ENCODE results near the gene RXRG. TPM values are rescaled to one million over a fixed set of nuclear protein-coding genes. Genes with fewer than 3 reads are reported as not detected.

Gene RXRG
- total RNA-seq, 4 donors from 2014 or later, result 1.7 to 3.9 (median 2.5) TPM

GRCh38 chr1:165352442-165353293, 92.3 kb downstream of the RXRG start:
- DNase-seq (ENCODE audit: extremely low spot score), result no peak
- Histone ChIP-seq H3K4me3 (peak overlapping the region in 1 of 4 donors; percentile 11), H3K27me3 (peaks cover 7 to 100% (median 81%) of the 10 kb centered on the region in 4 donors), H3K36me3 (no peaks in the 10 kb centered on the region), H3K4me1 (peaks cover 38 to 52% (median 47%) of the 10 kb centered on the region in 4 donors), H3K27ac (replicated peaks in 1 of 4) (no peak overlapping the region), H3K9me3 (no peaks in the 10 kb centered on the region)
- WGBS, result 8% methylated on average over 29 of the region's 59 CpGs
- TF ChIP-seq POLR2A (IDR thresholded peaks at IDR 0.05; ENCODE audit: low read depth) (no peak), POLR2AphosphoS5 (IDR thresholded peaks at IDR 0.05) (no peak), EP300 (IDR thresholded peaks at IDR 0.05) (no peak)
- TF ChIP-seq, protein P1, sequence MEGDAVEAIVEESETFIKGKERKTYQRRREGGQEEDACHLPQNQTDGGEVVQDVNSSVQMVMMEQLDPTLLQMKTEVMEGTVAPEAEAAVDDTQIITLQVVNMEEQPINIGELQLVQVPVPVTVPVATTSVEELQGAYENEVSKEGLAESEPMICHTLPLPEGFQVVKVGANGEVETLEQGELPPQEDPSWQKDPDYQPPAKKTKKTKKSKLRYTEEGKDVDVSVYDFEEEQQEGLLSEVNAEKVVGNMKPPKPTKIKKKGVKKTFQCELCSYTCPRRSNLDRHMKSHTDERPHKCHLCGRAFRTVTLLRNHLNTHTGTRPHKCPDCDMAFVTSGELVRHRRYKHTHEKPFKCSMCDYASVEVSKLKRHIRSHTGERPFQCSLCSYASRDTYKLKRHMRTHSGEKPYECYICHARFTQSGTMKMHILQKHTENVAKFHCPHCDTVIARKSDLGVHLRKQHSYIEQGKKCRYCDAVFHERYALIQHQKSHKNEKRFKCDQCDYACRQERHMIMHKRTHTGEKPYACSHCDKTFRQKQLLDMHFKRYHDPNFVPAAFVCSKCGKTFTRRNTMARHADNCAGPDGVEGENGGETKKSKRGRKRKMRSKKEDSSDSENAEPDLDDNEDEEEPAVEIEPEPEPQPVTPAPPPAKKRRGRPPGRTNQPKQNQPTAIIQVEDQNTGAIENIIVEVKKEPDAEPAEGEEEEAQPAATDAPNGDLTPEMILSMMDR (IDR thresholded peaks at IDR 0.05), result no peak
- intact Hi-C loops (cut with DNase I), result no loop called here

DNA sequence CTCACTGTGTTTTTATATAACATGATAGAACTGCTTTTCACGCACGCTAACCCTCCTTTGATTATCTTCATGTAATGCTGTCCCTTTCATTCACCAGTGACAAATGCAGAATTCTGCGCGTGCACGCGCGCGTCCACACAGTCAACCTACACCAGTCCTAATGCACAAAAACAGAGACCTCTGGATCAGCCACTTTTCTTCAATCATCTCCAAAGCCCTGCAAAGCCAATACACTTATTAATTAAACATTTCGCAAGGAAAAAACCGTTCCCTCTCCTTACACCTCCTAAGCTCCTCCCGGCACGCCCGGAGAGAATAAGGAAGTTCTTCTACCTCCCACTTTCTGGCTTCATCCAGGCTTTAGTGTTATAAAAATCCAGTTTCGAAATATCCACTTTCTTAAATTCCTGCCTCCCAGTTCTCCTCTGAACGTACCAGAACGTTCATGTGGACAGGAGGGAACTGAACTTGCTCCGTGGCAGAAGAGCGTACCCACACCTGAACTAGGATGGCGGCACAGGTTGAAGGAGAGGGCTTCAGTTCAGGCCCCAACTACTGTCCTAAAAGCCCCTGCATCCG, 93.0 kb downstream of the RXRG start:
- Histone ChIP-seq H3K4me3 (no peak overlapping the region), H3K27me3 (peaks cover 7 to 100% (median 78%) of the 10 kb centered on the region in 4 donors), H3K9me3 (no peaks in the 10 kb centered on the region), H3K4me1 (peaks cover 38 to 52% (median 47%) of the 10 kb centered on the region in 4 donors), H3K36me3 (no peaks in the 10 kb centered on the region), H3K27ac (replicated peaks in 1 of 4) (no peak overlapping the region)
- no peak for DNase-seq (ENCODE audit: extremely low spot score)
- TF ChIP-seq EP300 (IDR thresholded peaks at IDR 0.05), result no peak
- no peak for TF ChIP-seq POLR2A (IDR thresholded peaks at IDR 0.05; ENCODE audit: low read depth)
- TF ChIP-seq POLR2AphosphoS5 (IDR thresholded peaks at IDR 0.05), result no peak
- TF ChIP-seq, protein P1 (IDR thresholded peaks at IDR 0.05), result no peak
- intact Hi-C loops (cut with DNase I), result no loop called here
- 12% methylated on average over 20 of the region's 20 CpGs for WGBS

Other genes starting within 250 kb of the RXRG start
- under 1 TPM in 3 of 4 donors, not detected in 1; 0.32 to 0.98 (median 0.33) TPM for gene LMX1A, start 88.4 kb downstream of the RXRG start, total RNA-seq
- gene LRRC52, start 98.9 kb upstream of the RXRG start, total RNA-seq, result under 1 TPM in 1 of 4 donors, not detected in 3; 0.17 TPM
- 100 to 1,000 TPM; 202 to 257 (median 232) TPM for gene MGST3, start 186.1 kb upstream of the RXRG start, total RNA-seq

Measured in esophagus muscularis mucosa (tissue), 4 donors.